Activated CD4-positive, alpha-beta T cell treated with anti-CD3 and anti-CD28 coated beads for 4 hours (primary cell): ENCODE measurements around the gene SLC29A1.

Experiments
- DNase-seq, 2 donors: peaks; one replicate each; pipeline ENCODE4 v3.0.0-alpha.2; 2020

SLC29A1 gene

GRCh38 chr6:44270526-44271405, 47.4 kb downstream of the SLC29A1 start:
- no peak for DNase-seq

DNA sequence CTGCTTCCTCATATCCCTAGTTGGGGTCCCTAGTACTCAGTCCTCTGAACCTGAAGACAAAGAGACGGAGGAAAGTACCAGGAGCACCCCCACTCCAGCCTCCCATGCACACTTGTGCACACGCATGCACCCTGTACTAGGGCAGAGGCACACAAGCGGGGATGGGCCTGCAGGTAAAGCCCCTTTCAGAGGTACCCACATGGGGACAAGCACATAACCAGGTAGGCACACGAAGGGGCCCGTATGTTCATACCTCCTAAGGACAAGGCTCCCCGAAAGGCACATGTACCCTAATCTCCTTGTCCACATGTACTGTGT, 48.0 kb downstream of the SLC29A1 start:
- no peak for DNase-seq

DNA sequence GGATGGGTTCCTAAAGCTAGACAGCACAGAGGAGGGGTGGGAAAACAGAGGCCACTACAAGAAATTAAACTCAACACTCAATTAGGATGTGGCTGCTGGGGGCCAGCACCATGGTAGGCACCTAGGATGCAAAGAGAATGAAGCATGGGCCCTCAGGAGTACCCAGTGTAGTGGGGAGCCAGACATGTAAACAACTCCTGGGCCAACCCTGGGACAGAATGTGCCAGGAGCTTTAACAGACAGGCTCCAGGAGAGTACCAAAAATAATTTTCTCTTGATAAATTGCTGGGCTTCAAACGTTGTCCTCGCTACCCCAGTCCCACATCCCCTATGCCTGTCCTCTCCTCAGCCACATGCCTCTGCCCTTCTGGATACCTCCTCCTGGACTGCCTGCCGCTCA, 48.5 kb downstream of the SLC29A1 start:
- no peak for DNase-seq

GRCh38 chr6:44272529-44272928, 49.1 kb downstream of the SLC29A1 start:
- DNase-seq = no peak

DNA sequence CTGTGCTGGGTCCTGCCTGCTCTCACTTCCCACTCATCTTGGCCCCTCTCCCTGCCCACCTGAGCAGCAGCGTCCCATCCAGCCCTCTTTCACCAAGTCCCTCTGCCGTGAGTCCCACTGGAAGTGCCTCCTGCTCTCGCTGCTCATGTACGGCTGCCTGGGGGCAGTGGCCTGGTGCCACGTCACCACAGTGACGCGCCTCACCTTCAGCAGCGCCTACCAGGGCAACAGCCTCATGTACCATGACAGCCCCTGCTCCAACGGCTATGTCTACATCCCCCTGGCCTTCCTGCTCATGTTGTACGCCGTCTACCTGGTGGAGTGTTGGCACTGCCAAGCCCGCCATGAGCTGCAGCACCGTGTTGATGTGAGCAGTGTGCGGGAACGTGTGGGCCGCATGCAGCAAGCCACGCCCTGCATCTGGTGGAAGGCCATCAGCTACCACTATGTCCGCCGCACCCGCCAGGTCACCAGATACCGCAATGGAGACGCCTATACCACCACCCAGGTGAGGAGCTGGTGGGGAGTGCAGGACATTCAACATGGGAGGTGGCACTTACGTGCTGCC, 49.7 kb downstream of the SLC29A1 start:
- DNase-seq = no peak

- DNase-seq = no peak
Measured at GRCh38 chr6:44273617-44274016, 50.2 kb downstream of the SLC29A1 start.

DNA sequence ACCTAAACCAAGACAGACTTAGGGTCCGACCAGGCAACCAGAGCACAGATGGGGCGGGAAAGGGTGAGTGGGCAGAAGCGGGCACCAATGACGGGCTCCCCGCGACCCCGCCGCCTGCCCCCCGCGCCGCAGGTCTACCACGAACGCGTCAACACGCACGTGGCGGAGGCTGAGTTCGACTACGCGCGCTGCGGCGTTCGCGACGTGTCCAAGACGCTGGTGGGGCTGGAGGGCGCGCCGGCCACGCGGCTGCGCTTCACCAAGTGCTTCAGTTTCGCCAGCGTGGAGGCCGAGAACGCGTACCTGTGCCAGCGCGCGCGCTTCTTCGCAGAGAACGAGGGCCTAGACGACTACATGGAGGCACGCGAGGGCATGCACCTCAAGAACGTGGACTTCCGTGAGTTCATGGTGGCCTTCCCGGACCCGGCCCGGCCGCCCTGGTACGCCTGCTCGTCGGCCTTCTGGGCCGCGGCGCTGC, 51.9 kb downstream of the SLC29A1 start:
- DNase-seq = no peak

GRCh38 chr6:44275749-44276648, 52.6 kb downstream of the SLC29A1 start:
- peak in 1 of 2 donors; percentile 29 for DNase-seq

DNA sequence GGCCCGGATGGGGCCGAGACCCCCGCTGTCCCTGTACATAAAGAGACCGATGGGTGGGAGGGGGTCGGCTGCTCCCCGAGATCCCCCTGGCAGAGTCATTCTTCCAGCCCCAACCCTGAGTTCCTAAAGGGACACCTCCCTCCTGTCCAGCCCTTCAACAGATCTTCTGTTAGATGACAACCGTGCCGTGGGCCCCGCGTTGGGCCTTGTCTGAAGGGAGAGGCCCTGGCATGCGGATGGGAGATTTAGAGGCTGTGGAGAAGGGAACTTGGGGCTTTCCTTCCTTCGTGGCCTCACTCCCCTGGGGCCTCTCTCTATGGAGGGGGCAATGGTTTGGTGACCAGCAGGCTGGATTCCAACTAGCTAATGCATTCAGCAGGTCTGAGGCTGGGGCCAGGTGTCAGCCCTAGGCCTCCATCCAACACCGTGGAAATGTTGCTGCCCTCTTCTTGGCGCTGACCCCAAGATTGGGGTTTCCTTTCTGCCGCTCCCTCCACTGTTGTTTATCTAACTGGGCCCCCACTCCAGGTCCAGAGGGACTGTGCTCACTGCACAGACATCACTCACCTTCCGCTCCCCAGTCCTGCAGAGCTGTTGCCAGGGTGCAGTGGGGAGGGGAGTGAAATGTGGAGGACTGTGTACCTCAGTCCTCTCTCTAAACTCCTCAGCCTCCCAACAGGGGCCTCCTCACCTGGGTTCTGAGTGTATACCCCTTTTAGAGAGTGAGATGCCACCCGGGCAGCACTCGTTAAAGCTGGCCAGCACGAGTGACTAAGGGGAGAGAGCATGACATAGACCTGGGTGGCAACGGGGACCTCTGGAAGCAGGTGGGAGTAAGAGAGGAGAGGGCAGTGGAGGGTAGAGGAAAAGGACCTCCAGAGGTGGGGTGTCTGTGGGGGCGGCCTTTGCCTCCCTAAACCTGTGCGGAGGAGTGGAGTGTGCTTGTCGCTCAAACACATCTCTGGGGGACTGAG, 53.6 kb downstream of the SLC29A1 start:
- no peak for DNase-seq

DNA sequence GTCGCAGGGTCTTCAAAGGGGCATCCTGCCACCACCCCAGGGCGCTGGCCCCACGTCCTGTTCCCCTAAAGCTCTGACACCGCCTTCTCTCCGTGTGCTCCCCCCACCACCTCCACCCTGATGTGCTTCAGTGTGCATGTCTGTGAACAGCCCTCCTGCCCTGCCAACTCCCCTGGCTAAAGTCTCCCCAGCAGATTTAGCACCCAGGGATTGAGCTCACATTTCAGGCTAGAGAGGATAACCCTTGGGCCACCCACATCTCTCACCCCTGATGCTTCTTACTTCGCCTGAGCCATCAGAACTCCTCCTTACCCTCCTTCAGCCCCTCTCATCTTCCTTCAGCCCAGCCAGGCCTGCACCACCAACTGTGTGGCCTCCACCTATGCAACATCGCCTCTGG, 54.4 kb downstream of the SLC29A1 start:
- no peak for DNase-seq

DNA sequence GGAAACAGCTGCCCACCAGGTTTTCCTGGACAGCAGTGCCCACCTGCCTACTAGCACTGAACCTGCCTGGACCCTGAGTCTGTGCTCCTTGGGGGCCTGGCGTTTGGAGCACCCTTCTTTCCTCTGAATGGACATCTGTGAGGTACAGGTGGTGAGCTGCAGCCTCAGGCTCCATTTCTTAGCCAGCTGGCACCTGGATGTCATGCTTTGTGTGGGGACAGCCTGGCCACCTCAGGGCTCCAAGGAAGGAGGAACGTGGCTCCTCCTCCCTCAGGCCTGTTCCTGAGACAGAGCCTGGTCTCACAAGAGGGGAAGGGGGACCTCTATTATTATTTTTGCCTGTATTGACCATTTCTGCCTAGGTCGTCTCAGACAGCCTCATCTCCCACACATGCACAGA, 54.9 kb downstream of the SLC29A1 start:
- DNase-seq = no peak

DNA sequence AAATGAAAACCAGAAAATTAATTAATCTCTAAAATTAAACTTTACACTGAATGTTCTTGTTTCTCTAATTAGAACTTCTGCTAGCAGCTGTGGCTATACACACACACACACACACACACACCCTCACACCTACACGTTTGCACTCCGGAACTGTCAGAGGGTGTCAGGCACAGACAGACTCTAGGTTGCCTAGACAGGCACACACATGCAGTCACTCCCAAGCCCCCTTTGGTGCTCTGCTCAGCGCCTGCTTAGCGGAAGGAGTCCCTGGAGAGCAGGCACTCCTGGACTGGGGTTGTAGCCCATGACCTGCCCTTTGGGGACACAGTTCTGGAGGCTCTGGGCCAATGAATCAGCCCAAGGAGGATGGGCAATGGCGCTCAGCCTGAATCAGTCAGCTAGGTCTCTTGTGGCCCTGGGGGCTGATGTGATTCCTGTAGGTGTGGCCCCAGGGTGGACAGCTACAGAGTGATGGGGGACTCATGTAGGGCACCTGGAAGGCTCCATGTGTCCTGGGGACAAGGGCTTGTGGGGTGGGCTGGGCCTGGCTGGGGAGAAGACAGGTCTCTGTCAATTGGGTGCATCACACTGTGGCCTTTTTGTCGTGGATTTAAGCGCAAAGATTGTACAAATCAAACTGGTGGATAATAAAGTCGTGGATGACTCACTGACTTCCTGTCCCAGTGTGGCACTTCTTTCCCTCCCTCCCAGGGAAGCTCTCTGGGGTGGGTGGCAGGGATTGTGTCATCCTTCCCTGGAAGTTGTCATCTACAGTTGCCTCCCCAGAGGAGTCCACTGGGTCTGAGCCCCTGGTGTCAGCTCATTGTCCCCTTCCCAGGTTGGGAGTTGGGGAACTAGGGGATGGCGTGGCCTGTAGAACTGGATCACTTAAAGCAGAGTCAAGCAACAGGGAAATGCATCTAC, 55.6 kb downstream of the SLC29A1 start:
- no peak for DNase-seq
